ENCODE measurements around the gene SLC39A10. TPM values are rescaled to one million over a fixed set of nuclear protein-coding genes. Genes with fewer than 3 reads are reported as not detected.

SLC39A10 gene
- total and polyA plus RNA-seq, 10 of the 15 experiments (the other 5 are each of a cell fraction or from before 2014, with no cell fraction given), result 2.0 to 23.6 (median 7.9) TPM

DNA sequence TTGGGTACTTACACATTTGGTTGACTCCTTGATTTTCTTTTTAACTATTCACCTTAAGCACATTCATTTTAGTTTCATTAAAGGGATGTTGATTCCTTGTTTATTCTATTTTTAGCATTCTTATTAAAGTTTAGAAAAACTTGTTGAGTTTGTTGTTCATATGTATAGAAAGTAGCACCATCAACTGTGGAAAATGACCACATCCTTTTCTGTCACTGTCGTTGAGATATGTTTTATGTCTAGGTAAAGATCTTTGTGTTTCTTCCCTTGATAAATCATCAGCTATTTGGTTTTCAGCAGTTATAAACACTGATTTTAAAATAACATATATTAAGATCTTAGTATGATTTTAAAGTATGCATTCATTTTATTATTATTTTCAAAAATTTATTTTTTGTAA lies 25.1 kb downstream of the SLC39A10 start:
- H2AFZ ChIP-seq (ENCODE audit: control insufficient read depth, low read depth, low read length), result no peak overlapping the region
- 50% methylated on average over 1 of the region's 1 CpG for WGBS (ENCODE audit: insufficient coverage, insufficient replicate concordance, low lambda C conversion rate, missing lambda C conversion rate)
- SMC1A ChIA-PET (ENCODE audit: uncharacterized antibody, unreplicated experiment), result interaction anchor here (0.7 to 2.2 kb wide), 4 partner anchors 9 to 140 kb away, joined by 3 to 7 read pairs (median 6); no protein-coding TSS in a partner anchor
- no peaks in the 10 kb centered on the region for H3K4me1 ChIP-seq (ENCODE audit: control insufficient read depth, insufficient read depth, low read length)
- in situ Hi-C loops (cut with MboI) (no loop called here), intact Hi-C loops (cut with micrococcal nuclease; ENCODE audit: unreplicated experiment) (no loop called here)
- no peak overlapping the region for H3K9ac ChIP-seq (ENCODE audit: control insufficient read depth, insufficient read depth, low read length)
- no TSS peak for BruUV-seq (replicated peaks)
- no peaks in the 10 kb centered on the region; the same call in 2 of the 3 replicates for H3K9me3 ChIP-seq (replicated peaks; ENCODE audit: control insufficient read depth, insufficient read depth, low read length)
- no peaks in the 10 kb centered on the region for H3K79me2 ChIP-seq (ENCODE audit: control insufficient read depth, insufficient read depth, low read length)
- no peak for ATAC-seq
- H3K27me3 ChIP-seq (replicated peaks in 1 of 2; ENCODE audit: control insufficient read depth in 2 of 2, insufficient read depth in 2 of 2, low read length in 1 of 2), result no peaks in the 10 kb centered on the region
- CTCF ChIA-PET, result interaction anchor here (1.0 kb wide), 1 partner anchor 105 kb away, joined by 3 read pairs; no protein-coding TSS in a partner anchor
- RAD21 ChIA-PET (ENCODE audit: unreplicated experiment), result no interaction called here
- no peaks in the 10 kb centered on the region for H4K20me1 ChIP-seq (ENCODE audit: control insufficient read depth, insufficient read depth)
- POLR2A ChIA-PET, result no interaction called here
- no peak for DNase-seq (ENCODE audit: low read depth, low spot score)
- FAIRE-seq, result no peak
- no peaks in the 10 kb centered on the region for H3K36me3 ChIP-seq (ENCODE audit: control insufficient read depth in 2 of 2, insufficient read depth in 2 of 2, low read length in 1 of 2)
- H3K27ac ChIP-seq (ENCODE audit: control insufficient read depth, insufficient read depth), result no peak overlapping the region
- no peak overlapping the region for H3K4me2 ChIP-seq (ENCODE audit: control insufficient read depth, insufficient read depth)
- no peak overlapping the region for H3K4me3 ChIP-seq
- TF ChIP-seq KAT2A (conservative IDR thresholded peaks at IDR 0.05; ENCODE audit: control insufficient read depth, low read depth, low read length) (no peak), CBFB (IDR thresholded peaks at IDR 0.05; ENCODE audit: low read depth) (no peak), EED (IDR thresholded peaks at IDR 0.05; ENCODE audit: low read depth) (no peak), NR2C2 (IDR thresholded peaks at IDR 0.05; ENCODE audit: borderline replicate concordance, control insufficient read depth, insufficient read length, low read depth) (no peak), PML (IDR thresholded peaks at IDR 0.05; ENCODE audit: low read length) (no peak), SMC3 (IDR thresholded peaks at IDR 0.05; ENCODE audit: borderline replicate concordance, low read length) (no peak), FOS (IDR thresholded peaks at IDR 0.05; ENCODE audit: borderline replicate concordance, extremely low read depth, insufficient read length) (no peak), SMAD1 (IDR thresholded peaks at IDR 0.05; ENCODE audit: low read depth, partially characterized antibody) (no peak), KDM1A (IDR thresholded peaks at IDR 0.05; ENCODE audit: borderline replicate concordance) (no peak), RCOR1 (conservative IDR thresholded peaks at IDR 0.05; ENCODE audit: low read depth, low read length) (no peak), NR2C1 (IDR thresholded peaks at IDR 0.05) (no peak), HCFC1 (IDR thresholded peaks at IDR 0.05; ENCODE audit: low read length) (no peak), ZNF384 (IDR thresholded peaks at IDR 0.05; ENCODE audit: borderline replicate concordance, low read depth, low read length) (no peak)
- TF ChIP-seq, protein P1, sequence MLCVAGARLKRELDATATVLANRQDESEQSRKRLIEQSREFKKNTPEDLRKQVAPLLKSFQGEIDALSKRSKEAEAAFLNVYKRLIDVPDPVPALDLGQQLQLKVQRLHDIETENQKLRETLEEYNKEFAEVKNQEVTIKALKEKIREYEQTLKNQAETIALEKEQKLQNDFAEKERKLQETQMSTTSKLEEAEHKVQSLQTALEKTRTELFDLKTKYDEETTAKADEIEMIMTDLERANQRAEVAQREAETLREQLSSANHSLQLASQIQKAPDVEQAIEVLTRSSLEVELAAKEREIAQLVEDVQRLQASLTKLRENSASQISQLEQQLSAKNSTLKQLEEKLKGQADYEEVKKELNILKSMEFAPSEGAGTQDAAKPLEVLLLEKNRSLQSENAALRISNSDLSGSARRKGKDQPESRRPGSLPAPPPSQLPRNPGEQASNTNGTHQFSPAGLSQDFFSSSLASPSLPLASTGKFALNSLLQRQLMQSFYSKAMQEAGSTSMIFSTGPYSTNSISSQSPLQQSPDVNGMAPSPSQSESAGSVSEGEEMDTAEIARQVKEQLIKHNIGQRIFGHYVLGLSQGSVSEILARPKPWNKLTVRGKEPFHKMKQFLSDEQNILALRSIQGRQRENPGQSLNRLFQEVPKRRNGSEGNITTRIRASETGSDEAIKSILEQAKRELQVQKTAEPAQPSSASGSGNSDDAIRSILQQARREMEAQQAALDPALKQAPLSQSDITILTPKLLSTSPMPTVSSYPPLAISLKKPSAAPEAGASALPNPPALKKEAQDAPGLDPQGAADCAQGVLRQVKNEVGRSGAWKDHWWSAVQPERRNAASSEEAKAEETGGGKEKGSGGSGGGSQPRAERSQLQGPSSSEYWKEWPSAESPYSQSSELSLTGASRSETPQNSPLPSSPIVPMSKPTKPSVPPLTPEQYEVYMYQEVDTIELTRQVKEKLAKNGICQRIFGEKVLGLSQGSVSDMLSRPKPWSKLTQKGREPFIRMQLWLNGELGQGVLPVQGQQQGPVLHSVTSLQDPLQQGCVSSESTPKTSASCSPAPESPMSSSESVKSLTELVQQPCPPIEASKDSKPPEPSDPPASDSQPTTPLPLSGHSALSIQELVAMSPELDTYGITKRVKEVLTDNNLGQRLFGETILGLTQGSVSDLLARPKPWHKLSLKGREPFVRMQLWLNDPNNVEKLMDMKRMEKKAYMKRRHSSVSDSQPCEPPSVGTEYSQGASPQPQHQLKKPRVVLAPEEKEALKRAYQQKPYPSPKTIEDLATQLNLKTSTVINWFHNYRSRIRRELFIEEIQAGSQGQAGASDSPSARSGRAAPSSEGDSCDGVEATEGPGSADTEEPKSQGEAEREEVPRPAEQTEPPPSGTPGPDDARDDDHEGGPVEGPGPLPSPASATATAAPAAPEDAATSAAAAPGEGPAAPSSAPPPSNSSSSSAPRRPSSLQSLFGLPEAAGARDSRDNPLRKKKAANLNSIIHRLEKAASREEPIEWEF (IDR thresholded peaks at IDR 0.05; ENCODE audit: insufficient replicate concordance, low read depth, low read length), result no peak
- TF ChIP-seq, protein P2, sequence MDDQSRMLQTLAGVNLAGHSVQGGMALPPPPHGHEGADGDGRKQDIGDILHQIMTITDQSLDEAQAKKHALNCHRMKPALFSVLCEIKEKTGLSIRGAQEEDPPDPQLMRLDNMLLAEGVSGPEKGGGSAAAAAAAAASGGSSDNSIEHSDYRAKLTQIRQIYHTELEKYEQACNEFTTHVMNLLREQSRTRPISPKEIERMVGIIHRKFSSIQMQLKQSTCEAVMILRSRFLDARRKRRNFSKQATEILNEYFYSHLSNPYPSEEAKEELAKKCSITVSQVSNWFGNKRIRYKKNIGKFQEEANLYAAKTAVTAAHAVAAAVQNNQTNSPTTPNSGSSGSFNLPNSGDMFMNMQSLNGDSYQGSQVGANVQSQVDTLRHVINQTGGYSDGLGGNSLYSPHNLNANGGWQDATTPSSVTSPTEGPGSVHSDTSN (IDR thresholded peaks at IDR 0.05; ENCODE audit: insufficient replicate concordance, low read depth, low read length), result no peak
- TF ChIP-seq, protein P3, sequence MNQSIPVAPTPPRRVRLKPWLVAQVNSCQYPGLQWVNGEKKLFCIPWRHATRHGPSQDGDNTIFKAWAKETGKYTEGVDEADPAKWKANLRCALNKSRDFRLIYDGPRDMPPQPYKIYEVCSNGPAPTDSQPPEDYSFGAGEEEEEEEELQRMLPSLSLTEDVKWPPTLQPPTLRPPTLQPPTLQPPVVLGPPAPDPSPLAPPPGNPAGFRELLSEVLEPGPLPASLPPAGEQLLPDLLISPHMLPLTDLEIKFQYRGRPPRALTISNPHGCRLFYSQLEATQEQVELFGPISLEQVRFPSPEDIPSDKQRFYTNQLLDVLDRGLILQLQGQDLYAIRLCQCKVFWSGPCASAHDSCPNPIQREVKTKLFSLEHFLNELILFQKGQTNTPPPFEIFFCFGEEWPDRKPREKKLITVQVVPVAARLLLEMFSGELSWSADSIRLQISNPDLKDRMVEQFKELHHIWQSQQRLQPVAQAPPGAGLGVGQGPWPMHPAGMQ (IDR thresholded peaks at IDR 0.05; ENCODE audit: borderline replicate concordance), result no peak

Measured in GM12878 (cell line).